SU-DHL-6 (cell line): ENCODE data around the gene DLST.

Experiments used
- CTCF ChIP-seq: fragments of 200-600 bp; sonication (generic); IDR thresholded peaks from one replicate; pipeline ENCODE4 v1.5.1; 2017; ENCODE audit warnings: antibody characterized with exemption, mild to moderate bottlenecking, low read length, moderate library complexity; ENCODE audit not compliant: insufficient read depth, poor library complexity, severe bottlenecking
- EZH2phosphoT487 ChIP-seq: fragments of 200-600 bp; sonication (generic), shearing (Covaris generic); conservative IDR thresholded peaks from 2 replicates; pipeline ENCODE4 v1.6.1; 2018; ENCODE audit warnings: mild to moderate bottlenecking, antibody characterized with exemption, low read length, moderate library complexity, mixed read lengths

- TF ChIP-seq CTCF (no peak), EZH2phosphoT487 (no peak)
These were observed 10.2 kb downstream of the DLST start for GRCh38 chr14:74891870-74892269.
